GM12864 (cell line): ENCODE data around the gene ALG10B.
"Not testable (repeated sequence)": the region's sequence is repeated elsewhere in the genome, so short reads cannot be mapped to it uniquely, and the experiment has no call there.

Experiments
- DNase-seq: peaks from one replicate; pipeline ENCODE4 v3.0.0-alpha.2; 2011; ENCODE audit warnings: low read depth
- H3K4me3 ChIP-seq: 2 replicates; pipeline ENCODE4 v1.5.1; 2011; ENCODE audit warnings: mild to moderate bottlenecking, low read depth, low read length, control low read depth
- TF ChIP-seq, protein P1 (sequence below): IDR thresholded peaks from 2 replicates; pipeline ENCODE4 v1.5.1; 2011; ENCODE audit warnings: low read depth, mild to moderate bottlenecking, moderate library complexity, low read length, control low read depth, inconsistent platforms; ENCODE audit errors: missing control alignments

Gene ALG10B

DNA sequence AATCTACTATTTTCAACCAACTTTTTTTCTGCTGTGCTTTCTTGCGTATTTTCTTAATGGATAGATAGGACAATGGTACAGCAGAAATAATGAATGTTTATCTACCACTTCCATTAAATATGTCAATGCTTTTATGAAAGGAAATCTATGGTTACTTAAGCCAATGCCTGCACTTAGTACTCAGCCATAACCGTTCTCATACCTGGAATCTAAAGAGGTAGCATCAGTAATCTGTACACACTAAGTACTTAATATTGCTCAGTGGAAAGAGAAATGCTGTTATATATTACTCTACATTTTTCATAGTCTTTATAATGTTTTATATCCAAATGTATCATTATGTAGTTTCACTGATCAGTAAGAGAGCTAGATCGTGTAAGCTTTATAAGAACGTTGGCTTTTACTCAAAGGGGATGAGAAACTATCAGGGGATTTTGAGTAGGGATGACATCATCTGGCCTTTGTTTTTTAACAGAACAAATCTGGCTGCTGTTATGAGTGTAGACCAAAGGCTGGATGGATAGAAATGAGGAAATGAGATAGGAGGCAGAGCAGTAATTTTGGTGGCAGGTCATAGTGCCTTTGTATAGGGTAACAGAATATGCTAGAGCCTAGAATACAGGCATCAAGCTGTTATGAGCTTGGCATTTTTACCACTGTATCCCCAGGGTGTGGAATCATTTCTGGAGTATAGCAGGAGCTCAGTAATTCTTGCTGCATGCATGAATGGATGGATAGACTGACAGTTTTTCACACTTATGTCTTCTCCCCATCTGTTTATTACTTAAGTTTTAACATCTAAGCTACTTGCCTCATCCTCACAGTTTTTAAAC lies 34.0 kb downstream of the ALG10B start:
- TF ChIP-seq, protein P1, sequence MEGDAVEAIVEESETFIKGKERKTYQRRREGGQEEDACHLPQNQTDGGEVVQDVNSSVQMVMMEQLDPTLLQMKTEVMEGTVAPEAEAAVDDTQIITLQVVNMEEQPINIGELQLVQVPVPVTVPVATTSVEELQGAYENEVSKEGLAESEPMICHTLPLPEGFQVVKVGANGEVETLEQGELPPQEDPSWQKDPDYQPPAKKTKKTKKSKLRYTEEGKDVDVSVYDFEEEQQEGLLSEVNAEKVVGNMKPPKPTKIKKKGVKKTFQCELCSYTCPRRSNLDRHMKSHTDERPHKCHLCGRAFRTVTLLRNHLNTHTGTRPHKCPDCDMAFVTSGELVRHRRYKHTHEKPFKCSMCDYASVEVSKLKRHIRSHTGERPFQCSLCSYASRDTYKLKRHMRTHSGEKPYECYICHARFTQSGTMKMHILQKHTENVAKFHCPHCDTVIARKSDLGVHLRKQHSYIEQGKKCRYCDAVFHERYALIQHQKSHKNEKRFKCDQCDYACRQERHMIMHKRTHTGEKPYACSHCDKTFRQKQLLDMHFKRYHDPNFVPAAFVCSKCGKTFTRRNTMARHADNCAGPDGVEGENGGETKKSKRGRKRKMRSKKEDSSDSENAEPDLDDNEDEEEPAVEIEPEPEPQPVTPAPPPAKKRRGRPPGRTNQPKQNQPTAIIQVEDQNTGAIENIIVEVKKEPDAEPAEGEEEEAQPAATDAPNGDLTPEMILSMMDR, result no peak
- no peak overlapping the region for H3K4me3 ChIP-seq
- DNase-seq, result peak; percentile 7

DNA sequence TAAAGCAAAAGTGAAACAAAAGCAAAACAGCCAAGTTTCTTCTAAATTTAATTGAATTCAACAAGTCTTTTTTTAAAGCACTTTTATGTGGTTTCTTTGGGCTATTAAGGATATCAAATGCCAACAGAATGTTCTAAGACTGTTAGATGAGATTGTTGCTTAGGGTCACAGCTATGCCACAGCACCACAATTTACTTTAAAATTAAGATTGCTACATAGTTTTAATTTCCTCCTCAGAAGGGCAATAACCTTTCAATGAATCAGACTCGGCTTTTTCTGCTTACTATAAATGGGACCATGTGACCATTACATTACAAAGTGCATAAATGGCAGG lies 34.6 kb downstream of the ALG10B start:
- not testable (repeated sequence) for DNase-seq, H3K4me3 ChIP-seq

DNA sequence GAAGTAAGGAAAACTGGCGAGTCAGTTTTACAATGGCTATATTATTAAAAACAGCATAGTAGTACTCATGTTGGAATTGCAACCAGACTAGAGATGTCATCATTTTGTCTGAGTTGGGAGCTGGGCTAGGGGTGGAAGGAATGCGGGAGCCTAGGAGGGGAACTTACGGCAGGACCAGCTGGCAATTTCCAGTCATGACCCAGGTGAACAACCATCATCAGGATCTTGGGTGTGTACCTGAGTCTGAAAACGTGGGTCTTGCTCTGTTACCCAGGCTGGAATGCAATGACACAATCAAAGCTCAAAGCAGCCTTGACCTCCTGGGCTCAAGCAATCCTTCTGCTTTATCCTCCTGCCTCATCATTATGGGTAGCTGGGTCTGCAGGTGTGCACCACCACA lies 50.9 kb downstream of the ALG10B start:
- TF ChIP-seq, protein P1, result no peak
- DNase-seq, result no peak
- no peak overlapping the region for H3K4me3 ChIP-seq

DNA sequence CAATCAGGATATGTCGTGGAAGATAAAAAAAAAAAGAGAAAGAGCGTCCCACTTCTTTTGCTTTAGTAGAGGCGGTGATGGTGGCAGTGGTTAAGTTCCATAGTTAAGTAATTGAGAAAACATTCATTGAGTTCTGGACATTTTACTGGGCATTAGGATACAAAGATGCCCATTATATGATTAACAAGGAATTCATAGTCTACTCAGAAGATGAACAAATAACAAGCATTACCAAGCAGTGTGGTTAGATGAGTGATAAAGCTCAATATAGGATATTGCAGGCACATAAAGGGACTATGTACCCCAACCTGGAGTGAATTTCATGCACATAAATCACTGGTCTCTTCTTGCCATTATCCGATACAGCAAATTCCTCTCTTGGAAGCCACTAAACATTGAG lies 53.7 kb downstream of the ALG10B start:
- no peak for DNase-seq
- H3K4me3 ChIP-seq, result no peak overlapping the region
- TF ChIP-seq, protein P1, result no peak

DNA sequence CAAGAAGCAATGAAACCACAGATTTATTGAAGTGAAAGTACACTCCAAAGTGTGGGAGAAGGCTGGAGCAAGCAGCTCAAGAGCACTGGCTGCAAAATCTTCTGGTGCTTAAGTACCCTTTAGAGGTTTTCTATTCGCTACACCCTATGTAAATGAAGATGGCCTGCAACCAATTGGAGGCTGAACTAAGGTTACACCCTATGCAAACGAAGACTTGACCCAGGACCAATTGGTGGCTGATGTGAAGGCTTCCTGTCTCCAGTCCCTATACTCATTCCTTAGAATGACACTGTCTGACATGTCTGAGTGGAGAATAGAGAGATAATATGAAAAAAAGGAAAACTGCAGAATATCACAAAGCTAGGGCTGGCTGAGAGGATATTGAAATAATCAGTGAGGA lies 57.2 kb downstream of the ALG10B start:
- DNase-seq, result no peak
- H3K4me3 ChIP-seq, result no peak overlapping the region
- TF ChIP-seq, protein P1, result no peak

DNA sequence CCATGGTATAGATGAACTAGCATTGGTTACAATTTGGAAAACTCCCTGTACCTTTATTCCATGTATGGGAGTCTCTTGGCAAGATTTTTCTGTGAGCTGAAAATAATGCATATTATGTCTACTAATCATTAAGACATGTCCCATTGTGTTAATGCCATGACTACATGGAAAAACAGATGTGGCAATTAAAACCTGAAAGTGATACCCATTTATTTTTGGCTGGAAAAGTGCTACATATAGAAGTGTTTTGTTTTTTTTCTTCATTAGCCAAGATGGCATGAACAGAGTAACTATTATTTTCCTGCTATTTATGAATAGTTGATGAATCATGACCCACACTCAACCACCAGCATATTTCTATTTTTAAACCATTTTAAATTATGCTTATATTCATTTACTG lies 58.2 kb downstream of the ALG10B start:
- no peak for DNase-seq
- TF ChIP-seq, protein P1, result no peak
- H3K4me3 ChIP-seq, result no peak overlapping the region
